Inferior parietal cortex (tissue), 1 donor: Measurements from ENCODE around the gene CA12.

Experiments used
- DNase-seq: peaks from one replicate; pipeline ENCODE4 v3.0.0-alpha.2; 2016; ENCODE audit errors: extremely low spot score

The CA12 gene

DNA sequence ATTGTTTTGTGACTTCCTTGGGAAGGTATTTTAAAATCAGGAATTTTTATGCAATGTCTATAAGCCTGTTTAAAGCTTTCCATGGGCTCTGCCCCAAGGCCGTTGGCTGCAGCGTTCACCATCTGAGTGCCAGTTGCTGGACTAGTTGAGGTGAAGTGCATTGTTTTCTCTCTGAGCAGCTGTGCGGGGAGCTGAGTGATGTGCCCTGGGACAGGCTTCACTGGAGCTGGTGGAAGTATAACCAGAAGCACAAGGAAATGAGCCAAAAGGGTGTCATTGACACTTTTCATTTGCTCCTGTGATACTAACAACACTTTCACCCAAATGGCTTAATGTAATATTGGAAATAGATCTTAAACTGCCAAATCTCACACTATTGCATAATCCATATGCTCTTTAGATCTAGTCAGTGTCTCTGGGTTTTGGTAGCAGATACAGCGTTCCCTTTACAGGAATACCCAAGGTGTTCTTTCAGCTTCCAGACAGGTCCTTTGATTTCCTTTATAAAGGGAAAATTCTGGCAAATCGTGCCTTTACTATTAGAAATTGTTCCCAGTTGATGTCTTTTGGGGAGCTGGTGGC, 75.1 kb downstream of the CA12 start:
- no peak for DNase-seq

DNA sequence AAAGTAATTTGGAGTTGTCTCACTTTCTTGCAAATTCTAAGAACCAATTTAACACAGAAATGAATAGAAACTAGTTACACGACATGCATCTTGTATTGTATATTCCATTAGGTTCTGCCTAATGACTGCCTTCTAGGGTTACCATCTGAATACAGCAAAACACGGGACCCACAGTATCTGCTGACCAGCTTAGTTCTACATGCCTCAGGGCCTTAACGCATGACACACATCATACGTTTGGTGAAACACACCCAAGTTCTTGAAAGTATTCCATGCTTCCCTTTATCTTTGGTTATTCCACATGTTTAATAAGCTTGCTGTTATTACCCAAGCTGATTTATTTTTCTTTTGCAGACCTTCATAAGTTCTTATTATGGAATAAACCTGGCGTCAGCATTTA, 76.4 kb downstream of the CA12 start:
- no peak for DNase-seq

DNA sequence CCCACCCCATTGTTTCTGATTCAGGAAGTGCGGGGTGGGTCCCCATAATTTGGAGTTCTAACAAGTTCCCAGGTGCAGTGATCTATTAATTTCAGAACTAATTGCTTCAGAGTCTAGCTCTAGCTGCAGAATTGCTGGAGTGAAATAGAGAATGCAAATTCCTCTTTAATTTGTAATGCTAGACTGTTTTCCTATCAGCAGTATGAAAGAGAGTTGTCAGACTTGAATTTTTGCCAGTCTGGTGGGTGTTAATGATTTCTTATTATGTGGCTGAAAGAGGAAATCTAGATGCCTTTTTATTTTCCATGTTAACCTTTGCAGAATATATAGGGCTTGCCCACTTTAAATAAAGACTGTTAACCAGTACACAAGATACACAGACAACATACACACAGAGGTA, 80.6 kb downstream of the CA12 start:
- DNase-seq = no peak

DNA sequence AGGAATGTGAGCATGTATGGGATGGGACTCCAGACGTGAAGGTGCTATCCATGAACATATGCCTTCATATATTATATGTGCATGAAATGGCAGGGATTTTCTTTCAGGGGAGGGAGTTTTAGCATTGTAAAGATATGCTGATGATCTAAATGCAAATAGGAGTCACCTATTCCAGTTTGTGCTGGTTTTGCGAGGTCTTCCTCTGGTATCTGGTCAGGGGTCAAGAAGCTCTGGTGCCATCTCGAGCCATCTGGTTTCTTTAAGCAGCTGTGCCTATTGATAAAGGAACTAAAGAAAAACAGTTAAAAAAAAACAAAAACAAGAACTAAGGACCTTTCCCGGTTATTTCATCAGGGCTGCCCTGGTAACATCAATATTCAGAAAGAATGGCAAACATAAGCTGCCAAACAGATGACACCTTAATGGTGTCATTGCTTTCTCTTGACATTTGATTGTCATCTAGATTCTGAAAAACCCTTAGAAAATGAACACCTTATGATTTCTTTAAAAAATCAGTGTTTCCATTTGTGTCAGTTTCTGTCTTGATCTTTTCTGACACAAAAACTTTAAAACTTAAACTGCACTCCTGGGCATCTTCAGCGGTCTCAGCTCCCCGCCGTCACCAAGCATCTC, 81.6 kb downstream of the CA12 start:
- no peak for DNase-seq

DNA sequence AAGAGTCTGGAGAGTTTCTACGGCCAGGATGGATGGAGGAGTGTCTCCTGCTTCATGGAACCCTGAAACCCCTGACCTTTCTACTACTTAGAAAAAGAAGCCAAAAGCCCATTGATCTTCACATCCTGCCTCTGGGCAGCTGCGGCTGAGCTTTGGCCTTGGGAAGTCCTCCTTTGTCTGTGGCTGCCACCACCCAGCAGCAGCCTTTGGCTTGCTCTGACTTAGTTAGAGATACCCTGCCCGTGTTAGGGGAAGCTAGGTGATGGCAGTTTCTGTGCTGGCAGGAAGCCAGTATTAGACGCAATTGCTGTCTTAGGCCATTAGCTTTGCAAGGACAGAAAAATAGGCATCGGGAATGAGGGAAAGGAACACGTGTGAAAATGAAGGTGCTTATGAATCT, 85.5 kb downstream of the CA12 start:
- no peak for DNase-seq

DNA sequence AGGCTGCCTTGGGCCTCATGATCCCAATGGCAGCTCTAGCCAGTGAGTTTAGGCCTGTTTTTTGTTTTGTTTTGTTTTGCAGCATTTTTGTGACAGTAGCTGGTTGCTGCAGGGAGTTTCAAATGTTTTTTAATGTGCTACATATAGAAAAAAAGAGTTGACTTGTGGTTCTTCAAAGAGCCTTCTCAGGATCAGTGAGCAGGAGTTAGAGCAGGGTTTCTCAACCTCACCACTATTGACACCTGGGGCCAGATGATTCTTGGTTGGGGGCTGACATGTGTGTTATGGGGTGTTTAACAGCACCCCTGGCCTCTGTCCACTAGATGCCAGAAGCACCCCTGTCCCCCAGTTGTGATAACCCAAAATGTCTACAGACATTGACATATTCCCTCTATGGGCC, 86.3 kb downstream of the CA12 start:
- no peak for DNase-seq

DNA sequence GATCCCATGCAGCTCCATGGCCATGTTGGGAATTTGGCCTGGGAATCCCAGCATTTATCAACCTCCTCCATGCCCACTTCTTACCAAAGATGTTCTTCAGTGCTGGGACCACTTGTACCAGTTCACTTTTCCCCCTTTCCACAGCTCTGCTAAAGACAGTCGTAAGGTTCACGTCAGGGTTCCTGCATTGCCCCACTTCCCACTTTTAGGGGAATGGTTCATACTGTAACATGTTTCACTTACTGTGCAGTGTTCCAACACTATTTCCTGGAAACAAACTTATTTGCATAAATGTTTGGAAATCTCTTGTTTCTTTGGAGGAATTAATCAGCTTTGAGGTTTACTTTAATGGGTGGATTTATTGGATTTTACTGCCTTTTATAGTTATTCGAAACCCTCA, 87.3 kb downstream of the CA12 start:
- DNase-seq = no peak

DNA sequence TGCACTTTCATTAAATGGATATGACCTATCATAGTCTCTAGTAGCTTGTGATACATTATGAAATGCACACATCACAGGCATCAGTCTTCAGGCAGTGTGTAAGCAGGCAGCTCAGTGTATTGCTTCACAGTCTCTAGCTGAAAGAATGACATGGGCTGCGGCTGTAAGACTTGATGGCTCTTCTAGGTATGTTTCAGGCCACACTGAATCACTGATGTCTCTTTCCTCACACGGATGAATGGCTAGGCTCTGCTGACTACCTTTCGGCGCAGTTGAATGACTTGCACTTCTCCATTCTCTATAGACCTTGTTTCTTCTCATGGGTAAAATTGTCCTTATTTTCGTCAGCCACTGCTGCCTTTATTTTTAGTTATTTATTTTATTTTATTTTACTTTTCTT, 88.9 kb downstream of the CA12 start:
- no peak for DNase-seq

DNA sequence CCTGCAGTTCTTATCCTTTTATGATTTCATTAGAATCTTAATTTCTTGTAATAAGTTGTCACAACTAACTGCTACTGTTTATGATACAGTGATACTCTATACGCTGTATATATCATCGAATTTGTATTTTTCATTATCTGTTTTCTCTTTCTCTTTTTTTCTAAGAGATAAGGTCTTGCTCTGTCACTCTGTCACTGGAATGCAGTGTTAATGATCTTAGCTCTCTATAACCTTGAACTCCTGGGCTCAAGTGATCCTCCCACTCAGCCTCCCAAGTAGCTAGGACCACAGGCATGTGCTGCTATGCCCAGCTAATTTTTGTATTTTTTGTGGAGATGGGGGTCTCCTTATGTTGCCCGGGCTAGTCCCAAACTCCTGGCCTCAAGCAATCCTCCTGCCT, 89.4 kb downstream of the CA12 start:
- DNase-seq = no peak

DNA sequence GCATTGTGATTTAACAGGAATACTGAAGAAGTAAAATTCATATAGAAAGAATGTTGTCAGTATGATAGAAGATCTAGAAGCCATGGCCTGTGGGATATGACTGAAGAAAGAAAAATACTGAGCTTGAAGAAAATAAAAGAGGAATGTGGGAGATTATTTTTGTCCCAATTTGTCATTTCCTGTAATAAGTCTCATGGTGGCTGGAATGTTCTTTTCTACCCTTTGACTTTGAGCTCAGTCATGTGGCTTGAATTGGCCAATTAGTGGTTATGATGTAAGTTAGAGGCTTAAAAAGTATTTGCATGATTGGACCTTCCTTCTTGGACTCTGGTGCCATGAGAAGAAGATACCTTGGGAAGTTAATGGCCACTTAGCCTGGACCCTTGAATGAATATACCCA, 90.1 kb downstream of the CA12 start:
- no peak for DNase-seq

DNA sequence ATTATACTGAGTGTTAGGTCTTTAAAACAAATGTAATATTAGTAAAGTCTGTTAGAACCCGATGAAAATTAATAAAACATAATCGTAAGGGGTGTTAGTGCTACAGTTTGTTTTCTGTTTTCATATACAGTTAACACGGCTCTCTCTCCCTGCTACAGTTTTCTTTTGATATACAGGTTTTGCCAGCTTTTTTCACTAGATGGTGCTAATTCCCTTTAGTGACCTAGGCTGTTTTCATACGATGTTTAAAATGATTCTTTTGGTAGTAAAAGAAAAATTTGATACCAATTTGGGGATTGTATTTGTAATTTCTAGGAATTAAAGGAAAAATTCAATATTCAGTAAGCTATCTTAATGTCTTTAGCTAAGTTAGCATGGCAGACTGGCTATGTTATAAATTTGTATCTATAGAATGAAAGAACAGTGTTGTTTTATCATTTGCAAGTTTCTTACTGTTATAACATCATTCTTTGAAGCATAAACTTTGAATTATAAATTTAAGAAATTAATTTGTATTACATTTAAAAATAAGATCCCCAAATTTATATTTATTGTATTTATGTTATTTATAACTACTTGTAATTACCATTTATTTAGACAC, 92.8 kb downstream of the CA12 start:
- peak; percentile 84 for DNase-seq

DNA sequence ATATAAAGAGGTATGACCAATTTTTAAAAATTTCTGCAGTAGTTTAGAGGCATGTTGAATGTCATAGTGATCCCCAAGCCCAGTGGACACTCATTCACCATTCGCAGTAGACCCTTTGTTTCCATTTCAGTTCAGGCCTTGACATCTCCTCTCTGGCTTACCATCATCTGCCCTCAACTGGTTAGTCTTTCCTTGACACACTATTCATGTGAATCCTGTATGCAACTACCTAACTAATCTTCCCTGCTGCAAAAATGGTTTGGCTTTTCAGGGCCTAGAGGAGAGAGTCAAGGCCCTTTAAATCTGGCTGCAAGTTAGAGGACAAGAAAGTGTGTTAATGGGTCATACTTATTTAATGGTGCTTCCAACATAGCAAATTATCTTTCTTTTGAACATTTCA, 93.3 kb downstream of the CA12 start:
- DNase-seq = no peak

DNA sequence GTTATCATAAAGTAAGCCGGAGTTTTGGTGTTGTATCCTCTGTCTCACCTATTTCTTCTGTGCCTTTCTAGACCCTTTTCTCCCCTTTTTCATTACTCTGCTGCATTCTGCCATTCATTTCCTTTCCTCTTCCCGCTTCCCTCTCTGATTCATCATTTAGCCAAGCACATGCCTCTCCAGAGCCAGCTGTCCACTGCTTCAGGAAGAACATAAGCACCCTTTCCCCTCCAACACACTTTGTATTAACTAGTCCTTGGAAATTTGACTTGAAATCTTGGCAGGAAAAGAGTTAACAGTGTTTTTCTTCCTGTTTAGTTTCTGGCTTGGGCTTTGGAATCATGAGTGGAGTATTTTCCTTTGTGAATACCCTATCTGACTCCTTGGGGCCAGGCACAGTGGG, 94.5 kb downstream of the CA12 start:
- DNase-seq = no peak

DNA sequence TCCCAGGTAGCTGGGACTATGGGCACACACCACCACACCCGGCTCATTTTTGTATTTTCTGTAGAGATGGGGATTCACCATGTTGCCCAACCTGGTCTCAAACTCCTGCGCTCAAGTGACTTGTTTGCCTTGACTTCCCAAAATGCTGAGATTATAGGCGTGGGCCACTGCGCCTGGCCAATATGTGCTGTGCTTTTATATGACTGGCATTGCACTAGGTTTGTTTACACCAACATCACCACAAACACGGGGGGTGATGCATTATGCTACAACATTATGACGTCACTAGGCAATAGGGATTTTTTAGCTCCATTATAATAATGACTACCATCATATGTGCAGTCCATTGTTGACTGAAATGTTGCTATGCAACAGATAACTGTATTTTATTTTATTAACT, 97.3 kb downstream of the CA12 start:
- DNase-seq = no peak

DNA sequence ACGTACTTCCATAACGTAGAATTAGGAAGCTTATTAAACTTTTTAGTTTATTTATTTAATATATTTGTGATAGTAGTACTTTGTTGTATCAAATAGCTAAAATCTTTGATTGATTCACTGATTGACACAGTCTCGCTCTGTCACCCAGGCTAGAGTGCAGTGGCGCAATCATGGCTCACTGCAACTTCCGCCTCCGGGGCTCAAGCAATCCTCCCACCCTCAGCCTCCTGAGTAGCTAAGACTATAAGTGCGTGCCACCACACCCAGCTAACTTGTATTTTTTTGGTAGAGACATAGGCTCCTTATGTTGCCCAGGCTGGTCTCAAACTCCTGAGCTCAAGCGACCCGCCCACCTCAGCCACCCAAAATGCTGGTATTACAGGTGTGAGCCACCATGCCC, 98.5 kb downstream of the CA12 start:
- DNase-seq = no peak

DNA sequence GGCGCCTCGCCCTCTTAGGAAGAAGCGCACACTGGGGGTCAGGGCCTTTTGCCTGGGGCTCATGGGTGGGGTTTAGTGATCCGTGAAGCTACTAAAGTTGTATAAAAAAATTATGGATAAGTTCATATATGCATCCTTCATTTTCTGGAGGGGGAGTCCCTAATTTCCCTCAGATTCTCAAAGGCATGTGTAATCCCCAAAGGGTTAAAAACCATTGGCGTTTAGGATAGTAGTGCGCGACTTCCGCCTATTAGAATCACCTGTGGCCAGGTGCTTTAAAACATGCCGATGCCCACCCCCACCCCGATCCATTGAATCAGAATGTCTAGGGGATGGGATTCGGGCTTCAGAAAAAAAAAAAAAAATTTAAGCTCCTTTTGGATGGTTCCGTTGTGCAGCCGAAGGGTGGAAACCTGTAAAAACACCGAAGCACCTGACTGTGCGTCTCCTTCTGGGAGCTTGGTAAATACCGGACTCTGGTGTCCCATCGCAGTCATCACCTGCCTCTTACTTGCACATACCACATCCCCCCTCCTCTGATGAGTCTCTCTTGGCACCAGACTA, 103.7 kb downstream of the CA12 start:
- DNase-seq = no peak

DNA sequence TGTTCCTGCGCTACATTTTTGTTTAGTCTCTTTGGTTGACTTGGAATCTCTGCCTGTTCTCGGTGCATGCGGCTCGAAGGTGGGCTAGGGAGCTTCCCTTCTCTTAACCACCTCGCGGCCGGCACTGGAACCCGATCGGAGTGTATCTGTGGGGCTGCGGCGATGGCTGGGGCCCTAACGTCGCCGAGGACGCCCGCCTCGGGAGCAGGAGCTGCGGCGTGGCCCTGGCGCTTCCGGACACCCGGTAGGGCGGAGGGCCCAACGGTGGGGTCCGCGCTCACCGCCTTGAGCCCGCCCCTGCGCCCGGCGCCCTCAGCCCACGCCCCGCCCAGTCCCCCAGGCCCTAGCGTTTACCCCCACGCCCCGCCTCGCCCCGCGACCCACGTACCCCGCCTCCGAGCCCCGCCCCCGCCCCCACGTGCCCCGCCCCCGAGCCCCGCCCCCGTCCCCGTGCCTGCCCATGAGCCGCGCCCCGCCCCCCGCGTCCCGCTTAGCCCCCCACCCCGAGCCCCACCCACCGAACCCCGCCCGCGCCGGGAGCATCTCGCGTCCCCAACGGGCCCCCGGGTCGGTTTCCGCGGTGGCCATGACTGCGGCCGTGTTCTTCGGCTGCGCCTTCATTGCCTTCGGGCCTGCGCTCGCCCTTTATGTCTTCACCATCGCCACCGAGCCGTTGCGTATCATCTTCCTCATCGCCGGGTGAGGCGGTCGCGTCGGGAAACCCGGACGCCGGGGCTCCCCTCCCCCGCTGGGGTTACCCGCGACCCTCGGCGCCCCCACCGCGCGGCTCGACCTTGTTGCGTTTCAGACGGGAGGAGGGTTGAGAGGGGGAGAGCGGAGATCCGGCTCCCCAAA, 104.4 kb downstream of the CA12 start, which contains the start of gene APH1B:
APH1B (plus strand) TSS at position 568 of the 855 bp plus-strand sequence; CDS start at position 587, 19 bp downstream.
- DNase-seq = peak; percentile 59

DNA sequence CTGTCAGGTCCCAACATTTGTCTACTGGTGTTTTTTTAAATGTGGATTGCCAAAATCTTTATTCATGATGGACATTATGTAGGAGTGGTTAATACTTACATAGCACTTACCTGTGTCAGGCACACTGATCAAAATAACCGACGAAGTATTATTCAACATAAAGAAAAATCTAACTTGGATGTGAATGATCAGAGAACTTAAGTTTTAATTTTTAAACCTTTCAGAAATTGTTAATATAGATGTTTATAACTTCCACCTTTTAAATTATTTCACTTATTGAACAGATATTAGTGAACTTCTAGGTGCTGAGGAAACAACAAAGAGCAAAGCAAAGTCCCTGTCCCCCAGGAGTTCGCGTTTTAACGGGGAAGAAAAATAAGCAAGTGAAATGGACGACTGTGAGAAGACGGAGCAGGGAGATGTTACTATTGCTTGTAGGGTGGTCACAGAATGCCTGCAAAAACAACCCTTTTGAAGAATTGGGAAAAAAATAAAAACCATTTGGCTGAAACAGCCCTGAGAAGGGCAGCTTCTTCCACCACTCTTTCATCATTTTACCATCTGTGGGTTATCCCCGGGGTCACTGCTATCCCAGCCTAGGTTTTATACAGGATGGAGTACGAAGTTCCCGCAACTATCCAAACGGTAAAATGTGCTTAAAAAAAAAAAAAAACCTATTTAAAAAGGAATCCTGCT, 105.2 kb downstream of the CA12 start:
- no peak for DNase-seq

DNA sequence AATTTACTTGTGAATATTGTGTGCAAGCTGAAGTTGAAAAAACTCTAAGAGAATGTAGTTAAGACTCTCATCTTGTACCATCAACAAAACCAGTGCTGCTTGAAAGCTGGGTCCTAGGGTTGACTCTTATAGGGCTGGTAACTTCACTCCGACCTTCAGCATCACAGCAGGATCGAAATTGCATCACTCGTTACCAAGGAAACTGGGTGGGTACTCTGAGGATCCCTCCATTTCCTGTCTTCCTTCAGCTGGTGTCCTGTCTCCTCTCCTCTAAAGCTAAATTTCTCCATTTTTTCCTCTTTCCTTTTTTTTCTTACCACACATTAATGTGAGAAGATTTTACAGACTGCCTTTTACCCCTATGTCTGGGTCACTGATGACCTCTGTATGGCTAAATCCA, 107.2 kb downstream of the CA12 start:
- DNase-seq = no peak
